H1 (cell line): ENCODE measurements around the gene HOMER1. TPM values are rescaled to one million over a fixed set of nuclear protein-coding genes. Genes with fewer than 3 reads are reported as not detected.
A peak's percentile ranks its signal among the peaks of the same experiment; 100 is the strongest.

Source experiments
- CTCF ChIA-PET: fragments of 300-600 bp; sonication (Branson Sonifier 250); formaldehyde crosslinking; loops from one replicate; lab custom pipeline; 2021; ENCODE audit not compliant: partially characterized antibody; lab: Charles Lee
- POLR2A ChIA-PET: fragments of 300-600 bp; sonication (Branson Sonifier 250); formaldehyde crosslinking; loops from one replicate; lab custom pipeline; 2021; ENCODE audit warnings: inconsistent platforms; ENCODE audit not compliant: partially characterized antibody; lab: Charles Lee
- DNase-seq, 2 experiments: peaks; one replicate each; pipeline versions ENCODE4 v3.0.0 to v3.0.0-alpha.2; 2010 to 2022; ENCODE audit warnings: low spot score in 2 of 2, low read depth in 1 of 2, mixed read lengths in 1 of 2
- FAIRE-seq: peaks from 2 replicates; lab custom pipeline; 2011; peaks lifted over from hg19 to GRCh38; lab: Jason Lieb, UNC
- H2AFZ ChIP-seq: 2 replicates; pipeline ENCODE4 v1.8.1; 2012; ENCODE audit warnings: low read length, inconsistent platforms
- H2AK5ac ChIP-seq: 2 replicates; pipeline ENCODE4 v1.6.1; 2013; ENCODE audit warnings: low read depth, low read length
- H2BK120ac ChIP-seq: replicated peaks from 2 replicates; pipeline ENCODE3; 2013; ENCODE audit warnings: low read depth, low read length, inconsistent platforms
- H2BK12ac ChIP-seq: 2 replicates; pipeline ENCODE4 v1.6.1; 2013; ENCODE audit warnings: low read depth, low read length
- H2BK15ac ChIP-seq: 2 replicates; pipeline ENCODE4 v1.6.1; 2013; ENCODE audit warnings: low read length
- H2BK20ac ChIP-seq: 2 replicates; pipeline ENCODE4 v1.6.1; 2013; ENCODE audit warnings: low read length
- H2BK5ac ChIP-seq: 2 replicates; pipeline ENCODE4 v1.6.1; 2013; ENCODE audit warnings: low read depth, low read length
- H3K14ac ChIP-seq: 2 replicates; pipeline ENCODE4 v1.6.1; 2013; ENCODE audit warnings: inconsistent platforms; ENCODE audit not compliant: insufficient read length
- H3K18ac ChIP-seq: 2 replicates; pipeline ENCODE4 v1.6.1; 2013; ENCODE audit warnings: low read length; ENCODE audit errors: extremely low read depth
- H3K23ac ChIP-seq: 2 replicates; pipeline ENCODE4 v1.6.1; 2013; ENCODE audit warnings: inconsistent platforms; ENCODE audit not compliant: insufficient read length
- H3K23me2 ChIP-seq: 2 replicates; pipeline ENCODE4 v1.6.1; 2013; ENCODE audit warnings: low read depth, low read length
- H3K27ac ChIP-seq: 2 replicates; pipeline ENCODE4 v1.6.1; 2011; ENCODE audit warnings: low read depth, low read length, inconsistent platforms
- H3K27me3 ChIP-seq, 4 experiments: replicated peaks in 1 of 4; 1 replicate in 1 of 4; 2 replicates in 3 of 4; pipeline versions ENCODE4 v1.6.1 to v1.8.1; 2011 to 2013; ENCODE audit warnings: low read length in 3 of 4, mild to moderate bottlenecking in 3 of 4, inconsistent platforms in 2 of 4, mixed read lengths in 2 of 4, moderate library complexity in 1 of 4; ENCODE audit not compliant: control insufficient read depth in 3 of 4, insufficient read depth in 3 of 4; ENCODE audit errors: extremely low read depth in 1 of 4
- H3K36me3 ChIP-seq, 4 experiments: 2 replicates each; pipeline versions ENCODE4 v1.6.1 to v1.8.1; 2011 to 2013; ENCODE audit warnings: mild to moderate bottlenecking in 4 of 4, low read length in 3 of 4, moderate library complexity in 2 of 4, control low read depth in 1 of 4, inconsistent platforms in 1 of 4; ENCODE audit not compliant: insufficient read depth in 4 of 4, control insufficient read depth in 2 of 4
- H3K4ac ChIP-seq: replicated peaks from 2 replicates; pipeline ENCODE3; 2013; ENCODE audit warnings: low read length, low read depth, mixed read lengths, inconsistent platforms; ENCODE audit not compliant: insufficient read length
- H3K4me1 ChIP-seq, 4 experiments: replicated peaks in 1 of 4; 1 replicate in 1 of 4; 2 replicates in 3 of 4; pipeline versions ENCODE4 v1.6.1 to v1.8.1; 2011 to 2013; ENCODE audit warnings: low read length in 3 of 4, inconsistent platforms in 2 of 4, mixed read lengths in 1 of 4; ENCODE audit not compliant: insufficient read depth in 4 of 4, control insufficient read depth in 3 of 4
- H3K4me2 ChIP-seq, 2 experiments: 2 replicates each; pipeline versions ENCODE4 v1.6.1 to v1.8.1; 2011 to 2013; ENCODE audit warnings: low read depth in 2 of 2, low read length in 2 of 2, control low read depth in 1 of 2, inconsistent platforms in 1 of 2, mild to moderate bottlenecking in 1 of 2; ENCODE audit not compliant: insufficient read depth in 1 of 2
- H3K4me3 ChIP-seq, 4 experiments: fragments of 200-600, 300-600 bp in 1 of 4; sonication (generic), shearing (Covaris generic), sonication (Bioruptor Twin) in 1 of 4; 2 replicates each; pipeline versions ENCODE4 v1.5.1 to v1.8.1; 2011 to 2016; ENCODE audit warnings: low read length in 4 of 4, low read depth in 3 of 4, control low read depth in 2 of 4, inconsistent platforms in 2 of 4, mild to moderate bottlenecking in 2 of 4, mixed read lengths in 1 of 4, moderate library complexity in 1 of 4; ENCODE audit not compliant: insufficient read depth in 2 of 4; ENCODE audit errors: extremely low read depth in 1 of 4
- H3K56ac ChIP-seq: replicated peaks from 2 replicates; pipeline ENCODE3; 2013; ENCODE audit warnings: low read depth, mild to moderate bottlenecking, mixed read lengths, low read length, inconsistent platforms; ENCODE audit not compliant: insufficient read length
- H3K79me1 ChIP-seq: 2 replicates; pipeline ENCODE4 v1.6.1; 2013; ENCODE audit warnings: low read depth, low read length, control low read depth
- H3K79me2 ChIP-seq, 2 experiments: 2 replicates each; pipeline versions ENCODE4 v1.6.1 to v1.8.1; 2012 to 2013; ENCODE audit warnings: low read length in 2 of 2, mild to moderate bottlenecking in 2 of 2, inconsistent platforms in 1 of 2; ENCODE audit not compliant: insufficient read depth in 2 of 2, control insufficient read depth in 1 of 2
- H3K9ac ChIP-seq, 4 experiments: replicated peaks in 1 of 4; 1 replicate in 1 of 4; 2 replicates in 3 of 4; pipeline versions ENCODE4 v1.6.1 to v1.8.1; 2011 to 2013; ENCODE audit warnings: low read depth in 3 of 4, low read length in 3 of 4, control low read depth in 2 of 4, mild to moderate bottlenecking in 2 of 4, moderate library complexity in 2 of 4, inconsistent platforms in 1 of 4; ENCODE audit errors: extremely low read depth in 1 of 4
- H3K9me3 ChIP-seq, 2 experiments: 2 replicates each; pipeline versions ENCODE4 v1.6.1 to v1.8.1; 2012 to 2013; ENCODE audit warnings: mild to moderate bottlenecking in 2 of 2, moderate library complexity in 2 of 2, control low read depth in 1 of 2, inconsistent platforms in 1 of 2, low read depth in 1 of 2, low read length in 1 of 2, mixed read lengths in 1 of 2; ENCODE audit not compliant: insufficient read depth in 2 of 2
- H4K20me1 ChIP-seq, 2 experiments: replicated peaks in 1 of 2; 2 replicates each; pipeline versions ENCODE3 to v1.8.1; 2011 to 2013; ENCODE audit warnings: inconsistent platforms in 2 of 2, low read length in 2 of 2, mild to moderate bottlenecking in 1 of 2; ENCODE audit not compliant: insufficient read depth in 2 of 2, control insufficient read depth in 1 of 2
- H4K5ac ChIP-seq: 2 replicates; pipeline ENCODE4 v1.6.1; 2013; ENCODE audit warnings: low read length, low read depth, mixed read lengths, inconsistent platforms; ENCODE audit not compliant: insufficient read length
- H4K8ac ChIP-seq: 2 replicates; pipeline ENCODE4 v1.8.0; 2013; ENCODE audit warnings: mild to moderate bottlenecking, moderate library complexity, low read length, inconsistent platforms; ENCODE audit not compliant: insufficient read depth; ENCODE audit errors: extremely low read depth
- H4K91ac ChIP-seq: replicated peaks from 2 replicates; pipeline ENCODE3; 2013; ENCODE audit warnings: low read length, mixed read lengths, inconsistent platforms; ENCODE audit not compliant: insufficient read length
- HDAC2 ChIP-seq, 2 experiments: fragments of 300-600 bp in 1 of 2; sonication (generic) in 1 of 2; IDR thresholded peaks; 2 replicates each; pipeline ENCODE4 v1.6.1; 2011 to 2012; ENCODE audit warnings: low read depth in 2 of 2, low read length in 2 of 2, mild to moderate bottlenecking in 2 of 2, moderate library complexity in 2 of 2, borderline replicate concordance in 1 of 2, inconsistent platforms in 1 of 2
- KDM4A ChIP-seq: IDR thresholded peaks from one replicate; pipeline ENCODE4 v1.7.1; 2012; ENCODE audit warnings: low read depth, mild to moderate bottlenecking, moderate library complexity, low read length, inconsistent platforms; ENCODE audit not compliant: severe bottlenecking
- TCF12 ChIP-seq: IDR thresholded peaks from 2 replicates; pipeline ENCODE4 v1.6.1; 2011; ENCODE audit warnings: low read depth, mild to moderate bottlenecking, low read length
- WGBS, 2 experiments: shearing (Covaris generic) in 1 of 2; methylation state at CpG; one replicate each; pipeline versions ENCODE4 v1.1.6 to v1.1.7; 2013 to 2015; ENCODE audit warnings: low lambda C conversion rate in 2 of 2, mixed read lengths in 2 of 2, inconsistent platforms in 1 of 2, low coverage in 1 of 2, missing lambda C conversion rate in 1 of 2; ENCODE audit not compliant: insufficient replicate concordance in 2 of 2, insufficient coverage in 1 of 2, insufficient read length in 1 of 2; ENCODE audit errors: extremely low coverage in 1 of 2, missing lambda C conversion rate in 1 of 2; 5-methylcytosine and 5-hydroxymethylcytosine counted together
- polyA plus RNA-seq, 7 experiments: library from polyadenylated mRNA; depleted of rRNA in 3 of 7; stranded (reverse) in 5 of 7; unstranded in 2 of 7; fragments of >200 nt in 5 of 7; fragments of 200-250 nt in 2 of 7; gene quantifications; 1 replicate in 5 of 7; 2 replicates in 1 of 7; 4 replicates in 1 of 7; pipeline versions ENCODE4 v1.2.1 to v1.2.3, GENCODE V29; 2011 to 2013; ENCODE audit warnings: missing spikeins in 2 of 7, mixed read lengths in 2 of 7
- total RNA-seq: library from RNA; stranded (reverse); fragmentation: NEBNext Ultra II Directional; extraction: Animal tissue kit (Norgen Biotek cat#: 25700); gene quantifications from 2 replicates; pipeline ENCODE4 v1.2.1, GENCODE V29; 2021

HOMER1 gene
- total and polyA plus RNA-seq, 2 of the 8 experiments (the other 6 are each of a cell fraction or from before 2014, with no cell fraction given): 6.4 to 57.9 TPM

- no peak overlapping the region for H4K5ac ChIP-seq
- POLR2A ChIA-PET: interaction anchor here (0.7 to 1.2 kb wide), 4 partner anchors 16 to 626 kb away, joined by 3 read pairs; no protein-coding TSS in a partner anchor
- no peak overlapping the region for H2BK20ac ChIP-seq
- no peak overlapping the region for H3K14ac ChIP-seq
- H2AK5ac ChIP-seq: no peak overlapping the region
- peak overlapping the region; percentile 25 to 28; a peak in 2 of 4 replicates for H3K4me2 ChIP-seq
- no peaks in the 10 kb centered on the region for H3K27me3 ChIP-seq
- no peak overlapping the region for H3K23ac ChIP-seq
- H3K9me3 ChIP-seq: no peaks in the 10 kb centered on the region; a peak in 1 of 4 replicates
- WGBS, 2 experiments: 91% methylated on average over 2 of the region's 2 CpGs; no CpG with 5 or more reads in 1 of the 2 experiments
- H4K91ac ChIP-seq: no peak overlapping the region
- peaks cover 6 to 15% (median 12%) of the 10 kb centered on the region in 4 experiments; a peak in 5 of 7 replicates for H3K4me1 ChIP-seq
- H2BK15ac ChIP-seq: no peak overlapping the region
- no peak overlapping the region for H3K18ac ChIP-seq
- no peak overlapping the region for H3K4ac ChIP-seq
- H2BK12ac ChIP-seq: no peak overlapping the region
- H3K79me2 ChIP-seq: peaks cover 10 to 92% of the 10 kb centered on the region in 2 experiments; a peak in 3 of 4 replicates
- H3K9ac ChIP-seq: no peak overlapping the region
- H2AFZ ChIP-seq: no peak overlapping the region
- no peak for FAIRE-seq
- no peaks in the 10 kb centered on the region for H3K36me3 ChIP-seq
- peaks cover 8% of the 10 kb centered on the region; the same call in 1 of the 2 replicates for H3K79me1 ChIP-seq
- no peak overlapping the region for H2BK5ac ChIP-seq
- no peak overlapping the region for H4K8ac ChIP-seq
- no peak overlapping the region for H2BK120ac ChIP-seq
- no peak for DNase-seq
- peaks cover 13 to 24% of the 10 kb centered on the region in 2 experiments for H4K20me1 ChIP-seq
- H3K4me3 ChIP-seq: 0 out of 8 replicates have a peak overlapping the region, but pooled peaks of 1 of the 4 experiments have one; percentile 80
- H3K23me2 ChIP-seq: peaks cover 3% of the 10 kb centered on the region
- H3K27ac ChIP-seq: no peak overlapping the region
- CTCF ChIA-PET: interaction anchor here (0.9 kb wide), 1 partner anchor 13 kb away, joined by 3 read pairs; no protein-coding TSS in a partner anchor
- no peak overlapping the region for H3K56ac ChIP-seq
- TF ChIP-seq TCF12 (no peak), HDAC2 (IDR thresholded peaks at IDR 0.05; ENCODE audit: borderline replicate concordance in 1 of 2, low read depth in 2 of 2, low read length in 2 of 2) (no peak), KDM4A (no peak)
Observed at GRCh38 chr5:79508794-79509193, 5.1 kb downstream of the HOMER1 start.
